GM21360 (cell line): Measurements from ENCODE around the gene SERTAD4.

ENCODE experiments used
- ATAC-seq: cut with Tn5 transposase; IDR thresholded peaks from one replicate; pipeline ENCODE4 v1.9.1; 2021; ENCODE audit warnings: mild to moderate bottlenecking, moderate library complexity; ENCODE audit not compliant: unreplicated experiment

The SERTAD4 gene

GRCh38 chr1:210231846-210232510 is 618 bp upstream of the SERTAD4 start:
- no peak for ATAC-seq

- ATAC-seq: no peak
These were observed 559 bp downstream of the SERTAD4 start for GRCh38 chr1:210233216-210233494.

GRCh38 chr1:210233495-210234328 is 1.1 kb downstream of the SERTAD4 start:
- ATAC-seq: no peak

GRCh38 chr1:210234329-210234757 is 1.7 kb downstream of the SERTAD4 start:
- no peak for ATAC-seq

DNA sequence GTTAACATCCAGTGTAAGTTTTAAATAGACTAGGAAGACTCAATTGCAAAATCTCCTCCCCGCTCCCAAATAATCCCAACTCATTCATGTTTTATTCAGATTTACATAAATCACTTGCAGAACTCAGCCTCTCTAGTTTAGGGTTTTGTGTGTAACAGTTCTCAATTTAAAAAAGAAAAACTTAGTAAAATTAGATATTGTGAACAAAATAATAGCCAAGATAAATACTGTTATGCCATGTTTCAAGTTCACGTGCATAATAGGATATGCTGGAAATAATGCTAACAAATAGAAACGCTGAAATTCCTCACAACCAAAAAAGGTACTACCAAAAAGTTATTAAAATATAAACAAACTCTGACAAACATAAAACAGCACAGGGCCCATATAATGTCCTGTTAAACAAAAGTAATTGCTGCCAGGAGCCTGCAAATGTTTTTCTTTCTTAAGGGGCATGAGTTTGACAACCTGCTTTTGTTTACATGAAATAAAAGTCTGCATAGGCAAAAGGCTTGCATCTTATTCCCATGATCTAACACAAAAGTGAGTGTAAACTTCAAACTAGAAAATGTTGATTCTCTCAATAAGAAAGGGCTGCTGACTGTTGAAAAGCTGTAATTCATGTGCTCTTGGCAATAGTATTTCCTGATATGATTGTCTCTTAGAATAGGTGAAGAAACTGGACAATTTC is 2.9 kb downstream of the SERTAD4 start:
- no peak for ATAC-seq

- ATAC-seq: no peak
These were observed 3.8 kb downstream of the SERTAD4 start for GRCh38 chr1:210236386-210236839.

GRCh38 chr1:210236840-210237409 is 4.3 kb downstream of the SERTAD4 start:
- no peak for ATAC-seq

DNA sequence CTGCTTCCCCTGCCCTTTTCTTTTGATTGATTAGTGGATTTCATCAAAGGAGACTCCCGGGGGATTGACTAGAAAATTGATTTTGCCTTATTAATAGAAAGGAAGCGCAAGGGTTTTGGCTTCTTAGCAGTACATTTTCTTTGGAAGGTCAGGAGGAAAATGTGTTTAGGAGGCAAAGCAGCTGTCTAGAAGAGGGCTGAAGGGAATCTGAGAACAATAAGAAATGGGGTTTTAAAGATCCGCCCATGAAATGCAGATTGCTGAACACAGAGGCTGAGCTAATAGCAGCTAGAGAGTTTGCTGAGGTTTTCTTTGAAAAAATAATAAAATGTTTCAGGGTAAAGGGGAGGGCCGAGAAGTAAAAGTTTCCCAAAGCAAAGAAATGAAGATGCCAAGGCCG is 4.9 kb downstream of the SERTAD4 start:
- ATAC-seq: no peak

DNA sequence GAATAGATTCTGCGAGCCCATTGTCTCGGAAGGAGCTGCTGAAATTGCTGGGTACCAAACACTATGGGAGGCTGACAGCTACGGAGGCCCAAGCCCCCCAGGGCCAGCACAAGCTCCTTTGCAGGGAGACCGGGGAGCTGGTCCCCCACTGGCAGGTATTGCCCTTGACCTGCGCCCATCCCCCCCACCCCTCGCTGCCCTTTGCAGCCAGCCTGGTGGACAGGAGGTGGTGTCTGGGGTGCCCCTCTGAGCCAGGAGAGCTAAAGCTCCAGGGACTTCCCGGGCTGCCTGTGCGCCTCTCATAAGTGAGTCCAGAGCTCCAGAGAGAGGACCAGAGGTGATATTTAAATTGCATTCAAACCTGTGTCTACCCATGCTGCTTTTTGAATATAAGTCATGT is 5.4 kb downstream of the SERTAD4 start:
- no peak for ATAC-seq

DNA sequence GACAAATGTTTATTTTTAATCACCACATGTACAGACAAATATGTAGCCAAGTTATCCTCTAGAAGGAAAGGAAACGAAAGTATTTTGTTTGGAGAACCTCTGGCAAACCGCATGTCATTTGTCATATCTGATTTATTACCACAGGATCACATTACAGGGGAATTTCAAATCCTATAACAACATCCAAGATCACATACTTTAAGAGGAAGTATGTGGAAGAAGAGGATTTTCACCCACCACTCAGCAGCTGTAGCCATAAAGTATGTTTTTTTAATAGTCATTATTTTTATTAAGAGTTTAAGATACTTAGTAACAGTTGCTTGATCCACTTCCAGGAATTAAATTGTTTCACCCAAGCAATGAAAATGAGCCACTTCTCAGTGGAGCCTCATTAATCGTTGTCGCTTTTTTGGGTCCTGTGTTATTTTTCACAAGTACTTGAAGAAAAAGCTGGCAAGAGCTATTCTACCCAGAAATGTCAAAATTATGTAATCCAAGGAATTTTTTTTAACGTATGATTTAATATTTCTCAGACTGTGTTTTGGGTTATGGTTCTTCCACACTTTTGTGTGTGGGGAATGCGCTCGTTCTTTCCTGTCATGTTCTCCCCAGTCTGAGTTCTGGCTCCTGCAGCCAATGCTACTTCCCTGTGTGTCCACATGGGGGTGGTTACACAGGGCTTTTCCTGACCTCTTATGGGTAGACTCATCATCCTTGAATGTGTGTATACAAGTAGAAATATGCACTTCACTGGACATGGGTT is 6.9 kb downstream of the SERTAD4 start:
- ATAC-seq: no peak

DNA sequence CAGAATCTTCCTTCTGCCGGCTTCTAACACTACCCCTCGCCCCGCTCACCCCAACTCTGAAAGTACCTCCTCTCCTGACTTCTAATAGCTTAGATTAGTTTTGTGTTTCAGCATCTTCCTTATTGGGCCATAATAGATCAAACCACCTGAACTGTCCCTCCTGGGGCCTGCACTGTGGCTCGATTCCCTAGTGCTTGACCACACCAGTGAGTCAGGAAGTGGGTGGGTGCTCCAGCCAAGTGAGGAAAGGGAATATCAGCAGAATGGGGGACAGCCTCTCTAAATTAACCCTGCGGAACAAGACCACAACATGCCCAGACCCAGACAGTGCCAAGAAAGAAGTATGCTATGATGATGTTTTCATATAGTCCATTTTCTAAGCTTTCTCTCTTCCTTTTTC is 8.5 kb downstream of the SERTAD4 start:
- ATAC-seq: no peak

- ATAC-seq: no peak
These were observed 12.3 kb downstream of the SERTAD4 start for GRCh38 chr1:210244746-210245367.

DNA sequence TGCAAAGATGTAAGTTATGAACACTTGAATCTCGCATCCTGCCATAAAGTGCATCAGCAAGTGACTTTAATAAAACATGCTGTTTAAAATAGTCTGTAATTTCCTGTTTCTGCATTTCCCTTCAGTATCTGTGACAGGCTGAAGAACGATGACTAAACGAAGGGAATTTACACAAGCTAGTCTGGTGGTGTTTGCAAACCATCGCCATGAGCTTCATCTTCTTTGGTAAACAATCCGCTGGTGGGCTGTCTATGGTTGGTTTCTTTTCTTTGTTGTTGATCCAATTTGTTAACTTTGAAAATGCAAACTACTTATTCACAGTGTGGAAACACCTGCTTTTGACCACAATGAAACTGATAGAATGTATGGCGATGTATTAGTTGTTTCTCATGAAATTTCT is 13.9 kb downstream of the SERTAD4 start:
- no peak for ATAC-seq

DNA sequence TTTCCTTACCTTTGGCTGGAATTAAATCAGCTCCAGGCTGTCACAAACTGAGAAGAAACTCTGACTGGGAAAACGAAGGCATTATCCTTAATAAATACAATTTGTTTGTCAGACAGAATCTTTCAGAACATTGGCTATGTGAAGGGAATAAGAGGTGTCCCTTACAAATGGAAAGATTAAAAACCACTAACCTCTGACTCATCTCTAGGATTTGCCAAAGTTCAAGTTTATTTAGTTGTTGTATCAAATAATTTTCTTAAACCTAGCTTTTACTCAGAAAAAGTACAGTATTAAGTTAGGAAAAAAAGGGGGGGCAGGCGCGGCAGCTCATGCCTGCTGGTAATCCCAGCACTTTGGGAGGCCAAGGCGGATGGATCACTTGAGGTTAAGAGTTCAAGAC is 15.7 kb downstream of the SERTAD4 start:
- no peak for ATAC-seq

GRCh38 chr1:210250665-210250997 is 18.0 kb downstream of the SERTAD4 start:
- ATAC-seq: no peak

DNA sequence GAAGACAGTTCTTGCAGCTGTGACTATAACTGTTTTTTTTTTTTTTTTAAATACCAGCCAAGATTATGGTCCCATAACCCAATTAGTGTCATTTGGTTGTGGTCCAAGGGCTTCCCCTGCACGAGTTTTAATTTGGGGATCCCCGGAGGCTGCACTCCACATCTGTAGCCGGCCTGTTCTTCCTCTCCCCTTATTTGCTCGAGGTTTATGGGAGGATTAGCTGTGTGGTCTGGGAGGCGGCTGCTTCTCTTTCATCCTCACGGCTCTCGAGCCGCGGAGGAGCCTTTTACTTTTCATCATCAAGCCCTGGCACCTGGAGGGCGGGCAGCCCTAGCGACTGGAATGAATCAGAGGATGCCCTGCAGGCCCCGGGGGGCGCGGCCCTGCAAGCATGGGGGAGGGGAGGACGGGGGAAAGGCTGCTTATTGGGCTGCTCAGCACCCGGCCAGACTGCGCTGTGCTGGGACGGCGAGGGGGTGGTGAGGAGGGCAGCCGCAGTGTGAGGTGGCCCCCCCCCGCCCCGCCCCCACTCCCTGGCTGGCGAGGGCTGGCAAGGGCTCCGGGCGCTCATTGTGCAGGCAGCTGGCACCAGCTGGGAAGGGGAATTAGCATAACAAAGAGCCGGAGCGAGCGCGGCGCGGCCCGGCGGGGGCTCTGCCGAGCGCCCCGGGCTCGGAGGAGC is 18.5 kb downstream of the SERTAD4 start:
- ATAC-seq: no peak

- ATAC-seq: no peak
These were observed 19.3 kb downstream of the SERTAD4 start for GRCh38 chr1:210251680-210252490.

DNA sequence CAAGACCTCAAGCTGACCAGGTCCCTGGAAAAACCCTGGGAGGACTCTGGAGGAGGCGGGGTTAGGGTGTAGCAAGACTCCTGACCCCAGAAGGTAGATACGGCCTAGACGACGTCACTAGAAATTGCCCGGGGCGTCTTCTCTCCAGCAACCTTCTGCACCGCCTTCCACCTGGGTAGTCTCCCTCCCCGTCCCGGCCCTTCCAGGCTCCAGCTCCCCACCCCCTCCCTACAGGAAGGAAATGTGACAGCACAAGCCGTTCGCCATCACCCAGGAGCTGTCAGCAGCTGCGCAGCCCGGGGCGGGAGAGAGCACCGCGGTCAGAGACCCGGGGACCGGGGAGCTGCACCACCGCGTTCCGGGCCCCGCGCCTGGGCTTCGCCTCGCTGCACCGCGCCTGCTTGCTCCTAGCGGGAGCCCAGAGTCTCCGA is 20.0 kb downstream of the SERTAD4 start:
- ATAC-seq: no peak

- no peak for ATAC-seq
These were observed 21.7 kb downstream of the SERTAD4 start for GRCh38 chr1:210254298-210254697.
